Measurements from ENCODE around the gene LSG1. TPM values are rescaled to one million over a fixed set of nuclear protein-coding genes. Genes with fewer than 3 reads are reported as not detected.

Gene LSG1
- total and polyA plus RNA-seq, 10 of the 15 experiments (the other 5 are each of a cell fraction or from before 2014, with no cell fraction given), result 14.3 to 75.6 (median 54.4) TPM

GRCh38 chr3:194683380-194683779 is 11.4 kb upstream of the LSG1 start:
- no peak overlapping the region for H3K4me2 ChIP-seq (ENCODE audit: control insufficient read depth, insufficient read depth)

More at GRCh38 chr3:194683380-194683779, 11.4 kb upstream of the LSG1 start:
- H2AFZ ChIP-seq (ENCODE audit: control insufficient read depth, low read depth, low read length), result no peak overlapping the region
- ATAC-seq (no peak), DNase-seq (ENCODE audit: low read depth, low spot score) (no peak), FAIRE-seq (no peak)
- no peak overlapping the region for H3K4me3 ChIP-seq
- H3K36me3 ChIP-seq (ENCODE audit: control insufficient read depth in 2 of 2, insufficient read depth in 2 of 2, low read length in 1 of 2), result no peaks in the 10 kb centered on the region
- RAD21 ChIA-PET (ENCODE audit: unreplicated experiment), result interaction anchor here (1.2 to 2.8 kb wide), 14 partner anchors 8 to 599 kb away, joined by 3 to 69 read pairs (median 10); partner anchors contain the start of genes LSG1 and XXYLT1
- no peaks in the 10 kb centered on the region for H3K9me3 ChIP-seq (replicated peaks; ENCODE audit: control insufficient read depth, insufficient read depth, low read length)
- WGBS (ENCODE audit: insufficient coverage, insufficient replicate concordance, low lambda C conversion rate, missing lambda C conversion rate), result 97% methylated on average over 2 of the region's 2 CpGs
- H3K4me1 ChIP-seq (ENCODE audit: control insufficient read depth, insufficient read depth, low read length), result peaks cover 41% of the 10 kb centered on the region
- POLR2A ChIA-PET, result no interaction called here
- in situ Hi-C loops (cut with MboI) (loop anchor here (10.0 kb wide), 1 partner anchor 441 kb away; no protein-coding TSS in a partner anchor), intact Hi-C loops (cut with micrococcal nuclease; ENCODE audit: unreplicated experiment) (loop anchor here (5.0 kb wide), 1 partner anchor 839 kb away; no protein-coding TSS in a partner anchor)
- H3K9ac ChIP-seq (ENCODE audit: control insufficient read depth, insufficient read depth, low read length), result no peak overlapping the region
- H3K27ac ChIP-seq (ENCODE audit: control insufficient read depth, insufficient read depth), result no peak overlapping the region
- peaks cover 0 to 5% of the 10 kb centered on the region in 2 experiments; a peak in 2 of 4 replicates for H3K27me3 ChIP-seq (replicated peaks in 1 of 2; ENCODE audit: control insufficient read depth in 2 of 2, insufficient read depth in 2 of 2, low read length in 1 of 2)
- TF ChIP-seq CEBPB (IDR thresholded peaks at IDR 0.05; ENCODE audit: borderline replicate concordance in 1 of 2, low read depth in 2 of 2, low read length in 2 of 2) (no peak), POLR2AphosphoS5 (IDR thresholded peaks at IDR 0.05; ENCODE audit: low read length) (no peak), ZNF207 (IDR thresholded peaks at IDR 0.05; ENCODE audit: borderline replicate concordance) (no peak), SMC3 (IDR thresholded peaks at IDR 0.05; ENCODE audit: borderline replicate concordance, low read length) (no peak), MEF2B (IDR thresholded peaks at IDR 0.05; ENCODE audit: partially characterized antibody, poor library complexity, severe bottlenecking) (no peak), RAD21 (IDR thresholded peaks at IDR 0.05; ENCODE audit: insufficient read depth, low read depth, low read length) (no peak), EP300 (IDR thresholded peaks at IDR 0.05; ENCODE audit: borderline replicate concordance in 1 of 2, control insufficient read depth in 1 of 2, low read depth in 2 of 2, low read length in 2 of 2) (no peak), SUZ12 (IDR thresholded peaks at IDR 0.05; ENCODE audit: unreplicated experiment) (no peak), ZNF217 (IDR thresholded peaks at IDR 0.05) (no peak), SKIL (IDR thresholded peaks at IDR 0.05; ENCODE audit: low read depth, poor library complexity, severe bottlenecking) (no peak), RUNX3 (IDR thresholded peaks at IDR 0.05; ENCODE audit: low read length) (no peak), MYB (IDR thresholded peaks at IDR 0.05; ENCODE audit: borderline replicate concordance, low read depth, low read length) (no peak)
- no peaks in the 10 kb centered on the region for H4K20me1 ChIP-seq (ENCODE audit: control insufficient read depth, insufficient read depth)
- CTCF ChIA-PET, result interaction anchor here (0.6 to 4.1 kb wide), 30 partner anchors 8 to 839 kb away, joined by 3 to 96 read pairs (median 6); partner anchors contain the start of genes LSG1 and XXYLT1
- BruUV-seq (replicated peaks), result no TSS peak
- no peaks in the 10 kb centered on the region; the same call in 1 of the 2 replicates for H3K79me2 ChIP-seq (ENCODE audit: control insufficient read depth, insufficient read depth, low read length)
- SMC1A ChIA-PET (ENCODE audit: uncharacterized antibody, unreplicated experiment), result interaction anchor here (0.6 to 3.5 kb wide), 18 partner anchors 8 to 586 kb away, joined by 3 to 41 read pairs (median 8); partner anchors contain the start of genes LSG1 and XXYLT1
